NCI-H2107 treated with DMSO at 0.1 percent for 48 hours (cell line): ENCODE data around the gene FOS.
"Not testable (repeated sequence)": the region's sequence is repeated elsewhere in the genome, so short reads cannot be mapped to it uniquely, and the experiment has no call there.

Experiments
- DNase-seq: peaks from one replicate; lab custom pipeline; 2025; ENCODE audit not compliant: unreplicated experiment; lab: John Stamatoyannopoulos, UW

FOS gene

GRCh38 chr14:75278422-75279152 lies at the start of gene FOS:
TSS of gene FOS (plus strand) at chr14:75278828. CDS start at chr14:75278983, 155 bp downstream.
- peak; percentile 87 for DNase-seq

- DNase-seq: no peak
These were observed 48.9 kb upstream of the FOS start for GRCh38 chr14:75229661-75230139.

GRCh38 chr14:75230140-75230792 lies 48.4 kb upstream of the FOS start:
- peak; percentile 88 for DNase-seq

GRCh38 chr14:75231320-75231719 lies 47.3 kb upstream of the FOS start:
- DNase-seq: no peak

GRCh38 chr14:75232191-75232590 lies 46.4 kb upstream of the FOS start:
- DNase-seq: no peak

GRCh38 chr14:75232597-75232996 lies 46.0 kb upstream of the FOS start:
- DNase-seq: no peak

- DNase-seq: no peak
These were observed 44.2 kb upstream of the FOS start for GRCh38 chr14:75234173-75235115.

GRCh38 chr14:75235198-75235597 lies 43.4 kb upstream of the FOS start:
- not testable (repeated sequence) for DNase-seq

GRCh38 chr14:75236467-75236866 lies 42.2 kb upstream of the FOS start:
- no peak for DNase-seq

- peak; percentile 74 for DNase-seq
These were observed 41.7 kb upstream of the FOS start for GRCh38 chr14:75236901-75237419.

- no peak for DNase-seq
These were observed 39.7 kb upstream of the FOS start for GRCh38 chr14:75238756-75239455.

GRCh38 chr14:75240781-75241180 lies 37.8 kb upstream of the FOS start:
- no peak for DNase-seq

- DNase-seq: peak; percentile 87
These were observed 35.9 kb upstream of the FOS start for GRCh38 chr14:75242546-75243273.

GRCh38 chr14:75244121-75244520 lies 34.5 kb upstream of the FOS start:
- no peak for DNase-seq

- DNase-seq: peak; percentile 23
These were observed 31.9 kb upstream of the FOS start for GRCh38 chr14:75246546-75247285.

GRCh38 chr14:75247286-75247922 lies 31.2 kb upstream of the FOS start:
- no peak for DNase-seq

GRCh38 chr14:75247939-75248338 lies 30.7 kb upstream of the FOS start:
- DNase-seq: no peak

GRCh38 chr14:75249251-75249957 lies 29.2 kb upstream of the FOS start:
- DNase-seq: peak; percentile 100
